ENCODE measurements around the gene DDX20. TPM values are rescaled to one million over a fixed set of nuclear protein-coding genes. Genes with fewer than 3 reads are reported as not detected.
"Not testable (repeated sequence)": the region's sequence is repeated elsewhere in the genome, so short reads cannot be mapped to it uniquely, and the experiment has no call there.

Gene DDX20
- total and polyA plus RNA-seq, 8 donors: 0.58 to 55.6 (median 9.6) TPM

DNA sequence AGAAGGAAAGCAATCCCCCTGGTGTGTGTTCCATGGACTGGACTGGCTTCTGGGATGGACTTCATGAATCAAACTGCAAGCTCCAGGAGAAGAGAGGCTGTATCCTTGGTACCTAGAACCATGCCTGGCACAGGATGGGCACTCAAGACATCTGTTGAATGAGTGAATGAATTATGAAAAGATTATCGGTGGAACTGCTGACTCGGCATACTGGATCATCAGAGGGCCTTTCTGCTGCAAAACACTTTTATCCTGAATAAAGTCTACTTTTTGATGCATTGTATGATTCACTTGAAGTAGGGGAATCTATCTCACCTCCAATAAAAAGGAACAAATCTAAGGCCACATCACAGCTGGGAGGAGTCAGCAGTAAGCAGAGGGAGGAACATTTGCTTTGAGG is 42.9 kb downstream of the DDX20 start:
- H3K4me3 ChIP-seq: no peak overlapping the region
- intact Hi-C loops (cut with DNase I; ENCODE audit: low total_unique reads): loop anchor here (10.0 kb wide), 1 partner anchor 186 kb away; the partner anchor contains the start of gene KCND3
- no peaks in the 10 kb centered on the region for H3K9me3 ChIP-seq
- no peak for DNase-seq
- H3K4me1 ChIP-seq: no peaks in the 10 kb centered on the region
- no peak overlapping the region for H3K27ac ChIP-seq
- no peaks in the 10 kb centered on the region for H3K36me3 ChIP-seq
- WGBS, 5 donors: 86 to 98% (median 97%) methylated on average over 2 of the region's 2 CpGs
- TF ChIP-seq EP300 (IDR thresholded peaks at IDR 0.05) (no peak), POLR2A (IDR thresholded peaks at IDR 0.05) (no peak), POLR2AphosphoS5 (IDR thresholded peaks at IDR 0.05) (no peak)
- TF ChIP-seq, protein P1, sequence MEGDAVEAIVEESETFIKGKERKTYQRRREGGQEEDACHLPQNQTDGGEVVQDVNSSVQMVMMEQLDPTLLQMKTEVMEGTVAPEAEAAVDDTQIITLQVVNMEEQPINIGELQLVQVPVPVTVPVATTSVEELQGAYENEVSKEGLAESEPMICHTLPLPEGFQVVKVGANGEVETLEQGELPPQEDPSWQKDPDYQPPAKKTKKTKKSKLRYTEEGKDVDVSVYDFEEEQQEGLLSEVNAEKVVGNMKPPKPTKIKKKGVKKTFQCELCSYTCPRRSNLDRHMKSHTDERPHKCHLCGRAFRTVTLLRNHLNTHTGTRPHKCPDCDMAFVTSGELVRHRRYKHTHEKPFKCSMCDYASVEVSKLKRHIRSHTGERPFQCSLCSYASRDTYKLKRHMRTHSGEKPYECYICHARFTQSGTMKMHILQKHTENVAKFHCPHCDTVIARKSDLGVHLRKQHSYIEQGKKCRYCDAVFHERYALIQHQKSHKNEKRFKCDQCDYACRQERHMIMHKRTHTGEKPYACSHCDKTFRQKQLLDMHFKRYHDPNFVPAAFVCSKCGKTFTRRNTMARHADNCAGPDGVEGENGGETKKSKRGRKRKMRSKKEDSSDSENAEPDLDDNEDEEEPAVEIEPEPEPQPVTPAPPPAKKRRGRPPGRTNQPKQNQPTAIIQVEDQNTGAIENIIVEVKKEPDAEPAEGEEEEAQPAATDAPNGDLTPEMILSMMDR (IDR thresholded peaks at IDR 0.05): no peak
- H3K27me3 ChIP-seq: peaks cover 0 to 8% (median 0%) of the 10 kb centered on the region in 3 donors

GRCh38 chr1:111799722-111800121 is 44.0 kb downstream of the DDX20 start:
- intact Hi-C loops (cut with DNase I; ENCODE audit: low total_unique reads): loop anchor here (10.0 kb wide), 1 partner anchor 185 kb away; the partner anchor contains the start of gene KCND3
- 89 to 97% (median 93%) methylated on average over 3 to 14 of the region's 14 CpGs for WGBS, 5 donors
- not testable (repeated sequence) for H3K36me3 ChIP-seq, H3K27ac ChIP-seq, DNase-seq, H3K27me3 ChIP-seq, H3K4me1 ChIP-seq, H3K4me3 ChIP-seq, H3K9me3 ChIP-seq

- H3K4me1 ChIP-seq: no peaks in the 10 kb centered on the region
- H3K27me3 ChIP-seq: no peaks in the 10 kb centered on the region
- H3K36me3 ChIP-seq: no peaks in the 10 kb centered on the region
- no peaks in the 10 kb centered on the region for H3K9me3 ChIP-seq
- H3K27ac ChIP-seq: no peak overlapping the region
- intact Hi-C loops (cut with DNase I; ENCODE audit: low total_unique reads): no loop called here
- 78 to 84% (median 80%) methylated on average over 13 of the region's 13 CpGs for WGBS, 5 donors
- no peak for DNase-seq
- no peak overlapping the region for H3K4me3 ChIP-seq
- no peak for TF ChIP-seq POLR2AphosphoS5 (IDR thresholded peaks at IDR 0.05)
- TF ChIP-seq, protein P1 (IDR thresholded peaks at IDR 0.05): peak in 2 of 7 experiments; percentile 8 to 22
These were observed 45.6 kb downstream of the DDX20 start for GRCh38 chr1:111801071-111801850.

- intact Hi-C loops (cut with DNase I; ENCODE audit: low total_unique reads): no loop called here
- TF ChIP-seq POLR2A (IDR thresholded peaks at IDR 0.05) (no peak), POLR2AphosphoS5 (IDR thresholded peaks at IDR 0.05) (no peak), EP300 (IDR thresholded peaks at IDR 0.05) (no peak)
- TF ChIP-seq, protein P1 (IDR thresholded peaks at IDR 0.05): no peak
- H3K4me1 ChIP-seq: no peaks in the 10 kb centered on the region
- no peaks in the 10 kb centered on the region for H3K27me3 ChIP-seq
- no peak overlapping the region for H3K27ac ChIP-seq
- no peak for DNase-seq
- 83 to 91% (median 90%) methylated on average over 6 of the region's 6 CpGs for whole genome bisulfite sequencing, 5 donors
- no peaks in the 10 kb centered on the region for H3K9me3 ChIP-seq
- H3K4me3 ChIP-seq: no peak overlapping the region
- no peaks in the 10 kb centered on the region for H3K36me3 ChIP-seq
These were observed 46.4 kb downstream of the DDX20 start for GRCh38 chr1:111802110-111802509.

- Histone ChIP-seq H3K36me3 (no peaks in the 10 kb centered on the region), H3K27me3 (no peaks in the 10 kb centered on the region), H3K9me3 (no peaks in the 10 kb centered on the region), H3K27ac (no peak overlapping the region), H3K4me1 (no peaks in the 10 kb centered on the region), H3K4me3 (no peak overlapping the region)
- intact Hi-C loops (cut with DNase I; ENCODE audit: low total_unique reads): no loop called here
- WGBS, 5 donors: 83 to 94% (median 87%) methylated on average over 5 of the region's 5 CpGs
- TF ChIP-seq POLR2A (IDR thresholded peaks at IDR 0.05): no peak
- no peak for DNase-seq
These were observed 47.3 kb downstream of the DDX20 start for GRCh38 chr1:111802984-111803383.
